ENCODE data around the gene MYH14.

Gene MYH14

GRCh38 chr19:50202386-50202785 lies 1.0 kb upstream of the MYH14 start:
- CTCF ChIA-PET = interaction anchor here (0.7 kb wide), 1 partner anchor 11 kb away, joined by 3 read pairs; no protein-coding TSS in a partner anchor
- no peak for DNase-seq
- WGBS (ENCODE audit: insufficient coverage) = 100% methylated on average over 3 of the region's 3 CpGs

GRCh38 chr19:50202962-50203280 lies 501 bp upstream of the MYH14 start:
- no peak overlapping the region for H3K27ac ChIP-seq (ENCODE audit: insufficient read depth in 1 of 2, low read depth in 1 of 2, low read length in 2 of 2, poor library complexity in 1 of 2, severe bottlenecking in 2 of 2)
- 15% methylated on average over 15 of the region's 18 CpGs for WGBS (ENCODE audit: insufficient coverage)
- peak overlapping the region in 1 of 7 experiments; percentile 26 for H3K4me3 ChIP-seq (ENCODE audit: control insufficient read depth in 1 of 7, extremely low read depth in 1 of 7, insufficient read depth in 4 of 7, low read depth in 2 of 7, low read length in 6 of 7)
- POLR2A ChIA-PET = no interaction called here
- no peaks in the 10 kb centered on the region for H3K36me3 ChIP-seq (ENCODE audit: control insufficient read depth in 4 of 4, insufficient read depth in 4 of 4, low read length in 3 of 4)
- peaks cover 0 to 4% (median 0%) of the 10 kb centered on the region in 5 experiments for H3K9me3 ChIP-seq (ENCODE audit: control extremely low read depth in 1 of 5, control insufficient read depth in 4 of 5, insufficient read depth in 2 of 5, low read depth in 1 of 5, low read length in 4 of 5)
- peaks cover 0 to 11% (median 1%) of the 10 kb centered on the region in 4 experiments for H3K4me1 ChIP-seq (ENCODE audit: control extremely low read depth in 1 of 4, control insufficient read depth in 4 of 4, insufficient read depth in 4 of 4, low read length in 3 of 4)
- no peak for DNase-seq
- CTCF ChIA-PET = interaction anchor here (0.7 kb wide), 1 partner anchor 11 kb away, joined by 3 read pairs; no protein-coding TSS in a partner anchor
- peaks cover 5 to 75% (median 32%) of the 10 kb centered on the region in 5 experiments for H3K27me3 ChIP-seq (replicated peaks in 2 of 5; ENCODE audit: control insufficient read depth in 4 of 5, insufficient read depth in 5 of 5, low read length in 4 of 5)

More at GRCh38 chr19:50202386-50202785, 1.0 kb upstream of the MYH14 start:
- peaks cover 5 to 71% (median 32%) of the 10 kb centered on the region in 5 experiments for H3K27me3 ChIP-seq (replicated peaks in 2 of 5; ENCODE audit: control insufficient read depth in 4 of 5, insufficient read depth in 5 of 5, low read length in 4 of 5)
- H3K4me1 ChIP-seq (ENCODE audit: control extremely low read depth in 1 of 4, control insufficient read depth in 4 of 4, insufficient read depth in 4 of 4, low read length in 3 of 4) = peaks cover 0 to 11% (median 1%) of the 10 kb centered on the region in 4 experiments
- H3K36me3 ChIP-seq (ENCODE audit: control insufficient read depth in 4 of 4, insufficient read depth in 4 of 4, low read length in 3 of 4) = no peaks in the 10 kb centered on the region
- H3K4me3 ChIP-seq (ENCODE audit: control insufficient read depth in 1 of 7, extremely low read depth in 1 of 7, insufficient read depth in 4 of 7, low read depth in 2 of 7, low read length in 6 of 7) = no peak overlapping the region
- POLR2A ChIA-PET = no interaction called here
- no peak overlapping the region for H3K27ac ChIP-seq (ENCODE audit: insufficient read depth in 1 of 2, low read depth in 1 of 2, low read length in 2 of 2, poor library complexity in 1 of 2, severe bottlenecking in 2 of 2)
- peaks cover 0 to 4% (median 0%) of the 10 kb centered on the region in 5 experiments for H3K9me3 ChIP-seq (ENCODE audit: control extremely low read depth in 1 of 5, control insufficient read depth in 4 of 5, insufficient read depth in 2 of 5, low read depth in 1 of 5, low read length in 4 of 5)

- Histone ChIP-seq H3K36me3 (ENCODE audit: control insufficient read depth in 4 of 4, insufficient read depth in 4 of 4, low read length in 3 of 4) (no peaks in the 10 kb centered on the region), H3K27ac (ENCODE audit: insufficient read depth in 1 of 2, low read depth in 1 of 2, low read length in 2 of 2, poor library complexity in 1 of 2, severe bottlenecking in 2 of 2) (no peak overlapping the region), H3K9me3 (ENCODE audit: control extremely low read depth in 1 of 5, control insufficient read depth in 4 of 5, insufficient read depth in 2 of 5, low read depth in 1 of 5, low read length in 4 of 5) (peaks cover 0 to 4% (median 0%) of the 10 kb centered on the region in 5 experiments), H3K4me3 (ENCODE audit: control insufficient read depth in 1 of 7, extremely low read depth in 1 of 7, insufficient read depth in 4 of 7, low read depth in 2 of 7, low read length in 6 of 7) (peak overlapping the region in 1 of 7 experiments; percentile 36), H3K27me3 (replicated peaks in 2 of 5; ENCODE audit: control insufficient read depth in 4 of 5, insufficient read depth in 5 of 5, low read length in 4 of 5) (peaks cover 5 to 75% (median 32%) of the 10 kb centered on the region in 5 experiments), H3K4me1 (ENCODE audit: control extremely low read depth in 1 of 4, control insufficient read depth in 4 of 4, insufficient read depth in 4 of 4, low read length in 3 of 4) (peaks cover 0 to 11% (median 1%) of the 10 kb centered on the region in 4 experiments)
- ChIA-PET POLR2A (no interaction called here), CTCF (no interaction called here)
- DNase-seq = no peak
- 77% methylated on average over 3 of the region's 7 CpGs for WGBS (ENCODE audit: insufficient coverage)
Observed at GRCh38 chr19:50204081-50204428, 633 bp downstream of the MYH14 start.

- Histone ChIP-seq H3K36me3 (ENCODE audit: control insufficient read depth in 4 of 4, insufficient read depth in 4 of 4, low read length in 3 of 4) (no peaks in the 10 kb centered on the region), H3K4me3 (ENCODE audit: control insufficient read depth in 1 of 7, extremely low read depth in 1 of 7, insufficient read depth in 4 of 7, low read depth in 2 of 7, low read length in 6 of 7) (no peak overlapping the region), H3K4me1 (ENCODE audit: control extremely low read depth in 1 of 4, control insufficient read depth in 4 of 4, insufficient read depth in 4 of 4, low read length in 3 of 4) (peaks cover 0 to 11% (median 1%) of the 10 kb centered on the region in 4 experiments), H3K9me3 (ENCODE audit: control extremely low read depth in 1 of 5, control insufficient read depth in 4 of 5, insufficient read depth in 2 of 5, low read depth in 1 of 5, low read length in 4 of 5) (peaks cover 0 to 4% (median 0%) of the 10 kb centered on the region in 5 experiments), H3K27me3 (replicated peaks in 2 of 5; ENCODE audit: control insufficient read depth in 4 of 5, insufficient read depth in 5 of 5, low read length in 4 of 5) (peaks cover 5 to 72% (median 32%) of the 10 kb centered on the region in 5 experiments), H3K27ac (ENCODE audit: insufficient read depth in 1 of 2, low read depth in 1 of 2, low read length in 2 of 2, poor library complexity in 1 of 2, severe bottlenecking in 2 of 2) (no peak overlapping the region)
- ChIA-PET POLR2A (no interaction called here), CTCF (no interaction called here)
- peak in 2 of 3 donors; percentile 18 to 36 for DNase-seq
- 9% methylated on average over 32 of the region's 49 CpGs for WGBS (ENCODE audit: insufficient coverage)
Observed at GRCh38 chr19:50204811-50205675, 1.6 kb downstream of the MYH14 start.

- DNase-seq = no peak
- POLR2A ChIA-PET = no interaction called here
- Histone ChIP-seq H3K4me1 (ENCODE audit: control extremely low read depth in 1 of 4, control insufficient read depth in 4 of 4, insufficient read depth in 4 of 4, low read length in 3 of 4) (peaks cover 0 to 11% (median 1%) of the 10 kb centered on the region in 4 experiments), H3K27ac (ENCODE audit: insufficient read depth in 1 of 2, low read depth in 1 of 2, low read length in 2 of 2, poor library complexity in 1 of 2, severe bottlenecking in 2 of 2) (no peak overlapping the region), H3K36me3 (ENCODE audit: control insufficient read depth in 4 of 4, insufficient read depth in 4 of 4, low read length in 3 of 4) (no peaks in the 10 kb centered on the region), H3K4me3 (ENCODE audit: control insufficient read depth in 1 of 7, extremely low read depth in 1 of 7, insufficient read depth in 4 of 7, low read depth in 2 of 7, low read length in 6 of 7) (no peak overlapping the region), H3K9me3 (ENCODE audit: control extremely low read depth in 1 of 5, control insufficient read depth in 4 of 5, insufficient read depth in 2 of 5, low read depth in 1 of 5, low read length in 4 of 5) (peaks cover 0 to 4% (median 0%) of the 10 kb centered on the region in 5 experiments), H3K27me3 (replicated peaks in 2 of 5; ENCODE audit: control insufficient read depth in 4 of 5, insufficient read depth in 5 of 5, low read length in 4 of 5) (peaks cover 5 to 69% (median 30%) of the 10 kb centered on the region in 5 experiments)
- CTCF ChIA-PET = no interaction called here
- WGBS (ENCODE audit: insufficient coverage) = 35% methylated on average over 4 of the region's 12 CpGs
Observed at GRCh38 chr19:50205681-50206138, 2.3 kb downstream of the MYH14 start.

- no peaks in the 10 kb centered on the region for H3K36me3 ChIP-seq (ENCODE audit: control insufficient read depth in 4 of 4, insufficient read depth in 4 of 4, low read length in 3 of 4)
- POLR2A ChIA-PET = no interaction called here
- peaks cover 0 to 11% (median 1%) of the 10 kb centered on the region in 4 experiments for H3K4me1 ChIP-seq (ENCODE audit: control extremely low read depth in 1 of 4, control insufficient read depth in 4 of 4, insufficient read depth in 4 of 4, low read length in 3 of 4)
- H3K27ac ChIP-seq (ENCODE audit: insufficient read depth in 1 of 2, low read depth in 1 of 2, low read length in 2 of 2, poor library complexity in 1 of 2, severe bottlenecking in 2 of 2) = no peak overlapping the region
- H3K27me3 ChIP-seq (replicated peaks in 2 of 5; ENCODE audit: control insufficient read depth in 4 of 5, insufficient read depth in 5 of 5, low read length in 4 of 5) = peaks cover 5 to 64% (median 27%) of the 10 kb centered on the region in 5 experiments
- WGBS (ENCODE audit: insufficient coverage) = 81% methylated on average over 3 of the region's 6 CpGs
- H3K9me3 ChIP-seq (ENCODE audit: control extremely low read depth in 1 of 5, control insufficient read depth in 4 of 5, insufficient read depth in 2 of 5, low read depth in 1 of 5, low read length in 4 of 5) = peaks cover 0 to 3% (median under 1%) of the 10 kb centered on the region in 5 experiments
- CTCF ChIA-PET = no interaction called here
- DNase-seq = no peak
- H3K4me3 ChIP-seq (ENCODE audit: control insufficient read depth in 1 of 7, extremely low read depth in 1 of 7, insufficient read depth in 4 of 7, low read depth in 2 of 7, low read length in 6 of 7) = no peak overlapping the region
Observed at GRCh38 chr19:50206191-50206590, 2.8 kb downstream of the MYH14 start.

GRCh38 chr19:50207730-50208129 lies 4.3 kb downstream of the MYH14 start:
- peaks cover 1 to 14% (median 3%) of the 10 kb centered on the region in 5 experiments for H3K9me3 ChIP-seq (ENCODE audit: control extremely low read depth in 1 of 5, control insufficient read depth in 4 of 5, insufficient read depth in 2 of 5, low read depth in 1 of 5, low read length in 4 of 5)
- H3K4me1 ChIP-seq (ENCODE audit: control extremely low read depth in 1 of 4, control insufficient read depth in 4 of 4, insufficient read depth in 4 of 4, low read length in 3 of 4) = peaks cover 0 to 11% (median 1%) of the 10 kb centered on the region in 4 experiments
- 100% methylated on average over 2 of the region's 2 CpGs for WGBS (ENCODE audit: insufficient coverage)
- DNase-seq = no peak
- no peak overlapping the region for H3K4me3 ChIP-seq (ENCODE audit: control insufficient read depth in 1 of 7, extremely low read depth in 1 of 7, insufficient read depth in 4 of 7, low read depth in 2 of 7, low read length in 6 of 7)
- ChIA-PET CTCF (no interaction called here), POLR2A (no interaction called here)
- H3K36me3 ChIP-seq (ENCODE audit: control insufficient read depth in 4 of 4, insufficient read depth in 4 of 4, low read length in 3 of 4) = no peaks in the 10 kb centered on the region
- H3K27me3 ChIP-seq (replicated peaks in 2 of 5; ENCODE audit: control insufficient read depth in 4 of 5, insufficient read depth in 5 of 5, low read length in 4 of 5) = peaks cover 3 to 53% (median 21%) of the 10 kb centered on the region in 5 experiments
- H3K27ac ChIP-seq (ENCODE audit: insufficient read depth in 1 of 2, low read depth in 1 of 2, low read length in 2 of 2, poor library complexity in 1 of 2, severe bottlenecking in 2 of 2) = no peak overlapping the region
